ENCODE measurements around the gene CCDC200.
A peak's percentile ranks its signal among the peaks of the same experiment; 100 is the strongest.

Gene CCDC200

GRCh38 chr17:43183921-43184320, 44.5 kb downstream of the CCDC200 start:
- ChIA-PET POLR2A (ENCODE audit: low non-redundant PET) (interaction anchor here (0.6 kb wide), 1 partner anchor 159 kb away, joined by 3 read pairs; no protein-coding TSS in a partner anchor), CTCF (no interaction called here)

GRCh38 chr17:43176119-43176570, 52.3 kb downstream of the CCDC200 start:
- POLR2A ChIA-PET (ENCODE audit: low non-redundant PET) = no interaction called here
- no peak overlapping the region for H3K27ac ChIP-seq
- CTCF ChIA-PET = no interaction called here
- DNase-seq (ENCODE audit: low spot score) = no peak
- no peak for TF ChIP-seq CTCF (conservative IDR thresholded peaks at IDR 0.05; ENCODE audit: low read depth)

More at GRCh38 chr17:43183921-43184320, 44.5 kb downstream of the CCDC200 start:
- no peak overlapping the region for H3K27ac ChIP-seq
- DNase-seq (ENCODE audit: low spot score) = no peak
- TF ChIP-seq CTCF (conservative IDR thresholded peaks at IDR 0.05; ENCODE audit: low read depth) = no peak

GRCh38 chr17:43175213-43176118, 53.0 kb downstream of the CCDC200 start:
- POLR2A ChIA-PET (ENCODE audit: low non-redundant PET) = no interaction called here

GRCh38 chr17:43171586-43172487, 56.6 kb downstream of the CCDC200 start:
- POLR2A ChIA-PET (ENCODE audit: low non-redundant PET) = interaction anchor here (0.7 kb wide), 1 partner anchor 46 kb away, joined by 4 read pairs; no protein-coding TSS in a partner anchor
- DNase-seq (ENCODE audit: low spot score) = peak; percentile 84
- no peak; the same call in 1 of the 2 replicates for TF ChIP-seq CTCF (conservative IDR thresholded peaks at IDR 0.05; ENCODE audit: low read depth)
- peak overlapping the region; percentile 96 for H3K27ac ChIP-seq
- CTCF ChIA-PET = no interaction called here

More at GRCh38 chr17:43175213-43176118, 53.0 kb downstream of the CCDC200 start:
- H3K27ac ChIP-seq = no peak overlapping the region
- DNase-seq (ENCODE audit: low spot score) = no peak
- CTCF ChIA-PET = interaction anchor here (0.7 kb wide), 1 partner anchor 161 kb away, joined by 9 read pairs; no protein-coding TSS in a partner anchor
- no peak for TF ChIP-seq CTCF (conservative IDR thresholded peaks at IDR 0.05; ENCODE audit: low read depth)

Measured in RWPE1 (cell line).